Adrenal gland (tissue), 12 donors: ENCODE data around the gene C16orf82. TPM values are rescaled to one million over a fixed set of nuclear protein-coding genes. Genes with fewer than 3 reads are reported as not detected.
"Not testable (repeated sequence)": the region's sequence is repeated elsewhere in the genome, so short reads cannot be mapped to it uniquely, and the experiment has no call there.

ENCODE experiments used
- DNase-seq, 7 donors: peaks; one replicate each; pipeline ENCODE4 v3.0.0-alpha.2; 2019 to 2020
- H3K27ac ChIP-seq, 5 donors: fragments of 200-600 bp; sonication (generic) in 4 of 5; 1 replicate in 3 of 5; 2 replicates in 2 of 5; pipeline versions ENCODE4 v1.5.1 to v1.8.0; 2016 to 2020; ENCODE audit warnings: mild to moderate bottlenecking in 1 of 5
- H3K27me3 ChIP-seq: fragments of 200-600 bp; 2 replicates; pipeline ENCODE4 v1.8.0; 2021
- H3K36me3 ChIP-seq, 2 donors: fragments of 200-600 bp; replicated peaks in 1 of 2; 1 replicate in 1 of 2; 2 replicates in 1 of 2; pipeline versions ENCODE4 v1.5.1 to v1.8.0; 2018 to 2022
- H3K4me1 ChIP-seq, 2 donors: fragments of 200-600 bp; replicated peaks in 1 of 2; 1 replicate in 1 of 2; 2 replicates in 1 of 2; pipeline versions ENCODE4 v1.5.1 to v1.8.0; 2018 to 2021
- H3K4me3 ChIP-seq, 4 donors: fragments of 200-600 bp; sonication (generic) in 3 of 4; one replicate each; pipeline ENCODE4 v1.5.1; 2016 to 2018
- H3K9me3 ChIP-seq, 3 donors: fragments of 200-600 bp; sonication (generic) in 1 of 3; replicated peaks in 1 of 3; 1 replicate in 2 of 3; 2 replicates in 1 of 3; pipeline versions ENCODE4 v1.5.1 to v1.8.0; 2016 to 2021
- POLR2A ChIP-seq, 2 donors: fragments of 450-650 bp; IDR thresholded peaks; one replicate each; pipeline ENCODE4 v1.6.1; 2017; ENCODE audit warnings: antibody characterized with exemption in 2 of 2, mild to moderate bottlenecking in 2 of 2, moderate library complexity in 1 of 2
- WGBS, 4 donors: extraction: QIAGEN DNeasy Blood & Tissue Kit in 2 of 4; methylation state at CpG; one replicate each; pipeline versions ENCODE4 v1.1.5 to v1.1.7; 2013 to 2017; 5-methylcytosine and 5-hydroxymethylcytosine counted together
- intact Hi-C, 2 donors: fragments of 100-400 bp; cut with DNase I; formaldehyde crosslinking; loops; one replicate each; pipeline versions ENCODE4 v1.14.1 to v1.15.0; 2022 to 2023
- polyA plus RNA-seq, 3 donors: library from polyadenylated mRNA; stranded (reverse); fragments of 200-250 nt in 2 of 3; fragments of 350-450 nt in 1 of 3; fragmentation: Illumina TruSeq in 1 of 3; extraction: RNeasy Lipid Tissue Mini Kit (QIAGEN cat#74804) in 1 of 3; gene quantifications; one replicate each; pipeline ENCODE4 v1.2.3, GENCODE V29; 2013 to 2014
- total RNA-seq, 9 donors: library from RNA; depleted of rRNA in 4 of 9; stranded (reverse); fragments of >200 nt in 4 of 9; fragments of 120-200 nt in 1 of 9; fragmentation: NEBNext Ultra II Directional in 1 of 9; extraction: Animal tissue kit (Norgen Biotek cat#: 25700) in 1 of 9; gene quantifications; one replicate each; pipeline versions ENCODE4 v1.1.0 to v1.2.4, GENCODE V29; 2013 to 2023
- TF ChIP-seq, protein P1 (sequence below), 6 experiments: fragments of 450-650 bp in 4 of 6; fragments of 200-600 bp in 2 of 6; sonication (generic) in 1 of 6; IDR thresholded peaks; 1 replicate in 5 of 6; 2 replicates in 1 of 6; pipeline versions ENCODE4 v1.5.1 to v1.8.0; 2016 to 2021; ENCODE audit warnings: antibody characterized with exemption in 6 of 6, mild to moderate bottlenecking in 2 of 6, moderate library complexity in 1 of 6
- donor health status: healthy with polysubstance abuse.
- donor health status: Bipolar disorder and iron deficiency.
- donor health status: DM: yes; HTN: yes; CAD: no.
- donor health status: DM: no; HTN: no; CAD: no.
- donor health status: DM: no; HTN: no; CAD: no.
- donor health status: DM: yes; HTN: yes; CAD: no.

C16orf82 gene
- total and polyA plus RNA-seq, 12 donors = not detected

GRCh38 chr16:27085182-27085581, 18.5 kb downstream of the C16orf82 start:
- 59 to 63% (median 60%) methylated on average over 6 of the region's 6 CpGs for WGBS, 4 donors
- H3K36me3 ChIP-seq = no peaks in the 10 kb centered on the region
- TF ChIP-seq POLR2A (IDR thresholded peaks at IDR 0.05) = no peak
- TF ChIP-seq, protein P1, sequence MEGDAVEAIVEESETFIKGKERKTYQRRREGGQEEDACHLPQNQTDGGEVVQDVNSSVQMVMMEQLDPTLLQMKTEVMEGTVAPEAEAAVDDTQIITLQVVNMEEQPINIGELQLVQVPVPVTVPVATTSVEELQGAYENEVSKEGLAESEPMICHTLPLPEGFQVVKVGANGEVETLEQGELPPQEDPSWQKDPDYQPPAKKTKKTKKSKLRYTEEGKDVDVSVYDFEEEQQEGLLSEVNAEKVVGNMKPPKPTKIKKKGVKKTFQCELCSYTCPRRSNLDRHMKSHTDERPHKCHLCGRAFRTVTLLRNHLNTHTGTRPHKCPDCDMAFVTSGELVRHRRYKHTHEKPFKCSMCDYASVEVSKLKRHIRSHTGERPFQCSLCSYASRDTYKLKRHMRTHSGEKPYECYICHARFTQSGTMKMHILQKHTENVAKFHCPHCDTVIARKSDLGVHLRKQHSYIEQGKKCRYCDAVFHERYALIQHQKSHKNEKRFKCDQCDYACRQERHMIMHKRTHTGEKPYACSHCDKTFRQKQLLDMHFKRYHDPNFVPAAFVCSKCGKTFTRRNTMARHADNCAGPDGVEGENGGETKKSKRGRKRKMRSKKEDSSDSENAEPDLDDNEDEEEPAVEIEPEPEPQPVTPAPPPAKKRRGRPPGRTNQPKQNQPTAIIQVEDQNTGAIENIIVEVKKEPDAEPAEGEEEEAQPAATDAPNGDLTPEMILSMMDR (IDR thresholded peaks at IDR 0.05) = no peak
- intact Hi-C loops = no loop called here
- H3K27me3 ChIP-seq = peaks cover 23% of the 10 kb centered on the region
- no peak overlapping the region for H3K27ac ChIP-seq
- H3K4me3 ChIP-seq = no peak overlapping the region
- no peaks in the 10 kb centered on the region for H3K9me3 ChIP-seq
- DNase-seq = no peak
- no peaks in the 10 kb centered on the region for H3K4me1 ChIP-seq

GRCh38 chr16:27086031-27086430, 19.3 kb downstream of the C16orf82 start:
- intact Hi-C loops, H3K4me3 ChIP-seq, H3K4me1 ChIP-seq, H3K9me3 ChIP-seq, DNase-seq, H3K36me3 ChIP-seq, H3K27ac ChIP-seq: not testable (repeated sequence)
- 78 to 91% (median 89%) methylated on average over 9 of the region's 9 CpGs for WGBS, 4 donors
- peaks cover 27% of the 10 kb centered on the region for H3K27me3 ChIP-seq

DNA sequence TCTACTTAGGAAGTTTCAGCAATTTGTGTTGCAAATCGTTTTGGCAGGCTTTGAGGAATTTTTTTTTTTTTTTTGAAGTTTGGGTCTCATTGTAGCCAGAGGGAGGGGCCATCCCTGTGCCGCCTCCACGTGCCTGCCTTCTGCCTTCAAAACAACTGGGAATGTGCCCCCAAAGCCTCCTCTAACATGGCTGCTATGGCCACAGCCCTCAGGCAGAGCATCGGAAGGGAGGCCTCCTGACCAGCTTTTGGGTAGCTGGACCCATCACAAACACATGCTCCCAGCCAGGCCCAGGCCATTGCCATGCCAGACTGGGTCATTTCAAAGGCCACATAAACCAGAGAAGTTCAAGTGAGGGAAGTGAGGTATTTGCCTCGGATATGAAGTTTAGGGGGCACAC, 21.5 kb downstream of the C16orf82 start:
- TF ChIP-seq, protein P1 (IDR thresholded peaks at IDR 0.05) = no peak
- TF ChIP-seq POLR2A (IDR thresholded peaks at IDR 0.05) = no peak
- Histone ChIP-seq H3K4me1 (no peaks in the 10 kb centered on the region), H3K27me3 (peaks cover 27% of the 10 kb centered on the region), H3K27ac (no peak overlapping the region), H3K4me3 (no peak overlapping the region), H3K9me3 (no peaks in the 10 kb centered on the region), H3K36me3 (no peaks in the 10 kb centered on the region)
- intact Hi-C loops = no loop called here
- 50 to 55% (median 53%) methylated on average over 5 of the region's 5 CpGs for WGBS, 4 donors
- DNase-seq = no peak

- no peaks in the 10 kb centered on the region for H3K36me3 ChIP-seq
- no peaks in the 10 kb centered on the region for H3K9me3 ChIP-seq
- no peak for DNase-seq
- H3K4me1 ChIP-seq = no peaks in the 10 kb centered on the region
- 53 to 88% (median 70%) methylated on average over 2 of the region's 2 CpGs for WGBS, 4 donors
- intact Hi-C loops = no loop called here
- H3K4me3 ChIP-seq = no peak overlapping the region
- H3K27ac ChIP-seq = no peak overlapping the region
- H3K27me3 ChIP-seq = no peaks in the 10 kb centered on the region
- TF ChIP-seq POLR2A (IDR thresholded peaks at IDR 0.05) = no peak
- TF ChIP-seq, protein P1 (IDR thresholded peaks at IDR 0.05) = no peak
Observed at GRCh38 chr16:27096375-27096774, 29.6 kb downstream of the C16orf82 start.

GRCh38 chr16:27097800-27098230, 31.1 kb downstream of the C16orf82 start:
- Histone ChIP-seq H3K4me3 (no peak overlapping the region), H3K27ac (peak overlapping the region in 1 of 5 donors; percentile 8), H3K27me3 (no peaks in the 10 kb centered on the region), H3K36me3 (no peaks in the 10 kb centered on the region), H3K4me1 (no peaks in the 10 kb centered on the region), H3K9me3 (no peaks in the 10 kb centered on the region)
- intact Hi-C loops = no loop called here
- WGBS, 4 donors = 44 to 50% (median 46%) methylated on average over 6 of the region's 6 CpGs
- DNase-seq = peak in 5 of 7 donors; percentile 19 to 55 (median 37)
- TF ChIP-seq, protein P1 (IDR thresholded peaks at IDR 0.05) = no peak
